HAP-1 (cell line): ENCODE data around the gene ENTREP1.

Source experiments
- DNase-seq, 2 experiments: peaks; one replicate each; pipeline ENCODE4 v3.0.0-alpha.2; 2016 to 2020; ENCODE audit warnings: low spot score in 2 of 2
- H3K27me3 ChIP-seq: fragments of 250-450 bp; sonication (Bioruptor Pico); 2 replicates; pipeline ENCODE4 v1.5.1; 2020; ENCODE audit warnings: low read depth, mild to moderate bottlenecking, moderate library complexity
- H3K36me3 ChIP-seq: fragments of 250-450 bp; sonication (Bioruptor Pico); replicated peaks from 2 replicates; pipeline ENCODE4 v1.5.1; 2020; ENCODE audit warnings: mild to moderate bottlenecking
- H3K4me1 ChIP-seq: fragments of 250-450 bp; sonication (Bioruptor Pico); 2 replicates; pipeline ENCODE4 v1.5.1; 2020; ENCODE audit warnings: mild to moderate bottlenecking
- H3K4me3 ChIP-seq: fragments of 250-450 bp; sonication (Bioruptor Pico); 2 replicates; pipeline ENCODE4 v1.5.1; 2020; ENCODE audit warnings: mild to moderate bottlenecking, moderate library complexity
- H3K9me3 ChIP-seq: fragments of 250-450 bp; sonication (Bioruptor Pico); 2 replicates; pipeline ENCODE4 v1.5.1; 2020; ENCODE audit warnings: mild to moderate bottlenecking, moderate library complexity
- in situ Hi-C: fragments of 300-500 bp; cut with MboI; formaldehyde crosslinking; loops from 3 replicates; pipeline ENCODE4 v1.14.3; 2020; ENCODE audit warnings: low sequenced_read_pairs, inconsistent platforms, mixed read lengths

ENTREP1 gene

GRCh38 chr9:69331444-69331843 lies 6.4 kb downstream of the ENTREP1 start:
- no peaks in the 10 kb centered on the region for H3K36me3 ChIP-seq

GRCh38 chr9:69332067-69332685 lies 7.2 kb downstream of the ENTREP1 start:
- in situ Hi-C loops: no loop called here
- peaks cover 9% of the 10 kb centered on the region; the same call in 1 of the 2 replicates for H3K4me1 ChIP-seq
- H3K4me3 ChIP-seq: no peak overlapping the region
- H3K27me3 ChIP-seq: peaks cover 2% of the 10 kb centered on the region
- DNase-seq: peak; percentile 18 to 36
- H3K36me3 ChIP-seq: no peaks in the 10 kb centered on the region
- H3K9me3 ChIP-seq: no peaks in the 10 kb centered on the region

More at GRCh38 chr9:69331444-69331843, 6.4 kb downstream of the ENTREP1 start:
- H3K9me3 ChIP-seq: no peaks in the 10 kb centered on the region
- H3K27me3 ChIP-seq: peaks cover 2% of the 10 kb centered on the region
- peaks cover 9% of the 10 kb centered on the region; the same call in 1 of the 2 replicates for H3K4me1 ChIP-seq
- in situ Hi-C loops: no loop called here
- H3K4me3 ChIP-seq: no peak overlapping the region
- DNase-seq: no peak

- no peaks in the 10 kb centered on the region; the same call in 1 of the 2 replicates for H3K27me3 ChIP-seq
- DNase-seq: no peak
- no peak overlapping the region for H3K4me3 ChIP-seq
- no peaks in the 10 kb centered on the region for H3K36me3 ChIP-seq
- in situ Hi-C loops: no loop called here
- peaks cover 9% of the 10 kb centered on the region; the same call in 1 of the 2 replicates for H3K4me1 ChIP-seq
- H3K9me3 ChIP-seq: no peaks in the 10 kb centered on the region
These were observed 8.7 kb downstream of the ENTREP1 start for GRCh38 chr9:69333716-69334115.

- no peak for DNase-seq
- Histone ChIP-seq H3K4me3 (no peak overlapping the region), H3K9me3 (no peaks in the 10 kb centered on the region), H3K36me3 (no peaks in the 10 kb centered on the region), H3K4me1 (peaks cover 9% of the 10 kb centered on the region; the same call in 1 of the 2 replicates), H3K27me3 (no peaks in the 10 kb centered on the region)
- in situ Hi-C loops: no loop called here
These were observed 9.3 kb downstream of the ENTREP1 start for GRCh38 chr9:69334317-69334716.

GRCh38 chr9:69339620-69340019 lies 14.6 kb downstream of the ENTREP1 start:
- Histone ChIP-seq H3K4me3 (no peak overlapping the region), H3K9me3 (no peaks in the 10 kb centered on the region), H3K4me1 (no peaks in the 10 kb centered on the region), H3K27me3 (no peaks in the 10 kb centered on the region), H3K36me3 (no peaks in the 10 kb centered on the region)
- no peak for DNase-seq
- in situ Hi-C loops: no loop called here

- no peaks in the 10 kb centered on the region for H3K4me1 ChIP-seq
- no peaks in the 10 kb centered on the region for H3K27me3 ChIP-seq
- in situ Hi-C loops: no loop called here
- no peaks in the 10 kb centered on the region for H3K36me3 ChIP-seq
- H3K9me3 ChIP-seq: no peaks in the 10 kb centered on the region
- no peak overlapping the region for H3K4me3 ChIP-seq
- DNase-seq: no peak
These were observed 15.6 kb downstream of the ENTREP1 start for GRCh38 chr9:69340631-69341030.

- DNase-seq: no peak
- no peak overlapping the region for H3K4me3 ChIP-seq
- no peaks in the 10 kb centered on the region for H3K4me1 ChIP-seq
- no peaks in the 10 kb centered on the region for H3K9me3 ChIP-seq
- in situ Hi-C loops: no loop called here
- H3K36me3 ChIP-seq: no peaks in the 10 kb centered on the region
- no peaks in the 10 kb centered on the region for H3K27me3 ChIP-seq
These were observed 17.8 kb downstream of the ENTREP1 start for GRCh38 chr9:69342769-69343168.

GRCh38 chr9:69344459-69344858 lies 19.4 kb downstream of the ENTREP1 start:
- no peak overlapping the region for H3K4me3 ChIP-seq
- H3K27me3 ChIP-seq: no peaks in the 10 kb centered on the region
- H3K9me3 ChIP-seq: no peaks in the 10 kb centered on the region
- DNase-seq: no peak
- no peaks in the 10 kb centered on the region for H3K36me3 ChIP-seq
- H3K4me1 ChIP-seq: no peaks in the 10 kb centered on the region
- in situ Hi-C loops: no loop called here

GRCh38 chr9:69346596-69347390 lies 21.8 kb downstream of the ENTREP1 start:
- Histone ChIP-seq H3K36me3 (no peaks in the 10 kb centered on the region), H3K27me3 (no peaks in the 10 kb centered on the region), H3K4me1 (no peaks in the 10 kb centered on the region), H3K9me3 (no peaks in the 10 kb centered on the region), H3K4me3 (no peak overlapping the region)
- in situ Hi-C loops: no loop called here
- no peak for DNase-seq

GRCh38 chr9:69347607-69348006 lies 22.6 kb downstream of the ENTREP1 start:
- in situ Hi-C loops: no loop called here
- Histone ChIP-seq H3K27me3 (no peaks in the 10 kb centered on the region), H3K4me3 (no peak overlapping the region), H3K36me3 (no peaks in the 10 kb centered on the region), H3K4me1 (no peaks in the 10 kb centered on the region), H3K9me3 (no peaks in the 10 kb centered on the region)
- no peak for DNase-seq

- H3K36me3 ChIP-seq: no peaks in the 10 kb centered on the region
- DNase-seq: no peak
- in situ Hi-C loops: no loop called here
- no peaks in the 10 kb centered on the region for H3K9me3 ChIP-seq
- no peaks in the 10 kb centered on the region for H3K4me1 ChIP-seq
- no peak overlapping the region for H3K4me3 ChIP-seq
- H3K27me3 ChIP-seq: no peaks in the 10 kb centered on the region
These were observed 26.2 kb downstream of the ENTREP1 start for GRCh38 chr9:69351227-69351626.

GRCh38 chr9:69355232-69355631 lies 30.2 kb downstream of the ENTREP1 start:
- in situ Hi-C loops: no loop called here
- H3K4me1 ChIP-seq: no peaks in the 10 kb centered on the region

GRCh38 chr9:69357030-69357775 lies 32.2 kb downstream of the ENTREP1 start:
- in situ Hi-C loops: no loop called here
- H3K9me3 ChIP-seq: no peaks in the 10 kb centered on the region
- no peaks in the 10 kb centered on the region for H3K36me3 ChIP-seq
- DNase-seq: no peak
- no peak overlapping the region for H3K4me3 ChIP-seq
- H3K27me3 ChIP-seq: peaks cover 15% of the 10 kb centered on the region; the same call in 1 of the 2 replicates
- no peaks in the 10 kb centered on the region for H3K4me1 ChIP-seq

More at GRCh38 chr9:69355232-69355631, 30.2 kb downstream of the ENTREP1 start:
- Histone ChIP-seq H3K36me3 (no peaks in the 10 kb centered on the region), H3K4me3 (no peak overlapping the region), H3K9me3 (no peaks in the 10 kb centered on the region), H3K27me3 (0 out of 2 replicates have a peak, but pooled peaks cover 5% of the 10 kb centered on the region)
- no peak for DNase-seq

GRCh38 chr9:69357821-69358220 lies 32.8 kb downstream of the ENTREP1 start:
- no peak overlapping the region for H3K4me3 ChIP-seq
- H3K36me3 ChIP-seq: no peaks in the 10 kb centered on the region
- in situ Hi-C loops: no loop called here
- H3K4me1 ChIP-seq: no peaks in the 10 kb centered on the region
- H3K9me3 ChIP-seq: no peaks in the 10 kb centered on the region
- H3K27me3 ChIP-seq: peaks cover 15% of the 10 kb centered on the region; the same call in 1 of the 2 replicates
- DNase-seq: no peak
